Spinal cord (tissue), 10 donors: Measurements from ENCODE around the gene GAPDH. TPM values are rescaled to one million over a fixed set of nuclear protein-coding genes. Genes with fewer than 3 reads are reported as not detected.
"Not testable (repeated sequence)": the region's sequence is repeated elsewhere in the genome, so short reads cannot be mapped to it uniquely, and the experiment has no call there.

Experiments used
- DNase-seq, 6 donors: peaks; one replicate each; pipeline versions ENCODE4 v3.0.0 to v3.0.0-alpha.2; 2013 to 2015; ENCODE audit warnings: low spot score in 6 of 6, low read depth in 4 of 6
- H3K27ac ChIP-seq: one replicate; pipeline ENCODE4 v1.5.1; 2013; ENCODE audit warnings: low read depth, low read length, control low read depth
- H3K27me3 ChIP-seq: one replicate; pipeline ENCODE4 v1.6.1; 2013; ENCODE audit warnings: low read length; ENCODE audit not compliant: control insufficient read depth, insufficient read depth
- H3K36me3 ChIP-seq: one replicate; pipeline ENCODE4 v1.6.1; 2013; ENCODE audit warnings: low read length; ENCODE audit not compliant: control insufficient read depth, insufficient read depth
- H3K4me1 ChIP-seq: one replicate; pipeline ENCODE4 v1.6.1; 2013; ENCODE audit warnings: low read length; ENCODE audit not compliant: control insufficient read depth, insufficient read depth
- H3K4me3 ChIP-seq: one replicate; pipeline ENCODE4 v1.5.1; 2013; ENCODE audit warnings: low read depth, low read length, control low read depth
- H3K9me3 ChIP-seq: one replicate; pipeline ENCODE4 v1.6.1; 2013; ENCODE audit warnings: low read length; ENCODE audit not compliant: control insufficient read depth, insufficient read depth
- WGBS: methylation state at CpG from one replicate; pipeline ENCODE4 v1.1.5; 2013; ENCODE audit warnings: missing lambda C conversion rate; ENCODE audit not compliant: insufficient coverage; 5-methylcytosine and 5-hydroxymethylcytosine counted together
- polyA plus RNA-seq, 2 donors: library from polyadenylated mRNA; unstranded; fragments of 120-200 nt; gene quantifications; one replicate each; pipeline ENCODE4 v1.2.1, GENCODE V29; 2013; ENCODE audit not compliant: insufficient read length in 2 of 2
- total RNA-seq, 2 donors: library from RNA; depleted of rRNA in 1 of 2; stranded (reverse); fragments of 120-200 nt in 1 of 2; fragments of >200 nt in 1 of 2; gene quantifications; one replicate each; pipeline versions ENCODE4 v1.2.3 to v1.2.4, GENCODE V29; 2013 to 2014
- donor health status: healthy.

GAPDH gene
- total and polyA plus RNA-seq, 4 donors = 1,774 to 3,295 (median 3,020) TPM

DNA sequence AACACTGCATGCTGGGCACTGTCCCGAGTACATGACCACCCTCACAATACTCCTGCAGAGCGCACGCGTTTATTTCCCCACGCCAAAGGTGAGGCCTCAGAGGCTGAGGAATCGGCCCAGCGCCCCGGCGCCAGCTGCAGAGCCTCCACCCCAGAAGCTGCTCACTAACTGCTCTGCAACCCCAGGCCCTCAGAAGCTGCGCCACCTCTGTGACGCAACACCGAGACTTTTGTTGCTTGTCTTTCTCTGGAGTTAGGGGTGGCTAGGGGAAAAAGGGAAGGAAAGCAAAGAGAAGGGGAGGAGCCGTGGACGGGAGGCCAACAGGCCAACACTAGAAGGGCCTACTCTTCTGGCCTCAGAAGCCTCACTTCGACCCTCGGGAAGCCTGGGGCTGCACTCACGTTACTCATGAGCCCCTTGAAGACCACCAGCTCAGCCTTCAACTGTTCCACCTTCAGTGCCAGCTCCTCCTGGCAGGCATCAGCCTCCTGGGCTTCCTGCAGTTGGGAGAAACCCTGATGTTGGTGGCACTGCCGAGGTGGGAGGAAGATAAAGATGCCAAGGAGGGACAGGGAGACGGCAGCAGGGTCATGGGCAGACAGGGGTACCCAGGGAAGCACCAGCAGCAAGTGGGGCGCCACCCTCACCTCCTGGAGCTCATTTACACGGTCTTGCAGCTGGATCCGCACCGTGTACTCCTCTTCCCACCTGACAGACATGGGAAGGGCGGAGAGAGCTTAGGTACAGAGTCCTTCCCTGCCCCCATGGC is 16.2 kb downstream of the GAPDH start:
- Histone ChIP-seq H3K36me3 (peaks cover 70% of the 10 kb centered on the region), H3K4me3 (no peak overlapping the region), H3K9me3 (no peaks in the 10 kb centered on the region), H3K4me1 (peaks cover 58% of the 10 kb centered on the region), H3K27me3 (no peaks in the 10 kb centered on the region), H3K27ac (peak overlapping the region; percentile 81)
- DNase-seq = no peak
- WGBS = 86% methylated on average over 17 of the region's 24 CpGs

DNA sequence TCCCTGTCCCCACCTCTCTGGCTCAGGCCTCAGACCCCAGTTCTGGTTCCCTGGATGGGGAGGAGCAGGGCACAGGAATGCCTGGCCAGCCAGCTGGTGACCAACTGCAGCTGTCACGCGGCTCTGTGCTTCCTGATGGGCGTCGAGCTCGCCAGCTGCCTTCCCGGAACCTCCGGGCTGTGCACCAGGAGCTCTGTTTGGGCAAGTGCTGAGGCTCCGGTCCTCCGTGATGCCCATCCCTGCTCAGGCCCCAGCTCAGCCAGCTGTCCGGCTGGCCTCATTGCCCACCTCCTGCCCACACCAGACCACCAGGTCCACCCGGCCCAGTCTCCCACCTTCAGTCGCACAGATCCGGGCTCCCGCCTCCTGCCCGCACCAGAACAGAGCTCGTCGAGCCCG is 16.7 kb downstream of the GAPDH start:
- Histone ChIP-seq H3K9me3 (no peaks in the 10 kb centered on the region), H3K4me3 (no peak overlapping the region), H3K27ac (peak overlapping the region; percentile 81), H3K4me1 (peaks cover 59% of the 10 kb centered on the region), H3K36me3 (peaks cover 64% of the 10 kb centered on the region), H3K27me3 (no peaks in the 10 kb centered on the region)
- WGBS = 73% methylated on average over 11 of the region's 18 CpGs
- DNase-seq = peak in 1 of 6 donors; percentile 45

DNA sequence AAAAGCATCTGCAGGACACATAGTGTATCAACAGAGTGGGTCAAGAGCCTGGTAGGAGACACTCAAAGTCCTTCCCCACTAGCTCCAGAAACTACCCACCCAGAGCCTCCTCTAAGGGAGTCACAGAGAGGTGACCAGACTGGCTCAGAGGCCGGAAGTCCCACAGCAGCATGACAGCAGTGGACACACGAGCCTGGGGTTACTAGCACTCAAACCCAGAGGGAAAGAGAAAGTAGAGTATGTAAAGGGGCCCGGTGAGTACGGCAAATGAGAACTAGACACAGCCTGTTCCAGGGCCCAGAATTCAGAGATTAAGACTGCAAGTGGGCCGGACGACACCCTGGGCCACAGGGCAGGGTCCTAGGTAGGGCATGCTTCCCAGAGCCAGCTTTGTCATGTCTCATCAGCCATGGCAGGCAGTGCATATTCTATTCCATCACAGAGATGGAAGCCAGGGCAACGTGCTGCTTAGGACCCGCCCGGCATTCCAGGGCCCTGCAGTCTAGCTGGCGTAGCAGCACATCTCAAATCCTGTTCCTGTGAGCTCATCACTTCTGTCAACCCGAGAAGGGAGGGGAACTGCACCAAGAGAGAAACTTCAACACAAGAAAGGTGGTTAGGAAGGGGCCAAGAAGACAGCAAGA is 17.3 kb downstream of the GAPDH start:
- DNase-seq = peak in 1 of 6 donors; percentile 45
- Histone ChIP-seq H3K4me3 (no peak overlapping the region), H3K9me3 (no peaks in the 10 kb centered on the region), H3K27ac (peak overlapping the region; percentile 81), H3K4me1 (peaks cover 65% of the 10 kb centered on the region), H3K27me3 (no peaks in the 10 kb centered on the region), H3K36me3 (peaks cover 58% of the 10 kb centered on the region)
- 87% methylated on average over 8 of the region's 11 CpGs for WGBS

DNA sequence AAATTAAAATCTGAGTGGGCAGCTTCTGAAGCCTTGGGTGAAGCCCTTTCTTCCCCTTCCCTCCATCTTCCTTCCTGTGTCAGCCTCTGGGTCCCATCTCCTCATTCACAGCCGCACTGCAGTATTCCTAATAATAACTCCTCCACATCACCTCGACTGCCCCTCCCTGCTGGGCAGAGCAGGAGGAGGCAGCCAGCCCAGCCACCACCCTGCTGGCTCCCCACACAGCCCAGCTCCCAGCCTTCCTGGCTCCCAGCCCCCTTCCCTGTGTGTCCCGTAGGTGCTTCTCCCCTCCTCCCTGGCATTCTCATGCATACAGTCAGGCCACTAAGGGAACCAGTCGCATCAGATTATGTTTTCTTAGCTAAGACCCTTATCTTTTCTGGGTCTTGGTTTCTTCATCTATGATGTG is 17.8 kb downstream of the GAPDH start:
- peaks cover 65% of the 10 kb centered on the region for H3K4me1 ChIP-seq
- peaks cover 57% of the 10 kb centered on the region for H3K36me3 ChIP-seq
- 53% methylated on average over 4 of the region's 4 CpGs for WGBS

DNA sequence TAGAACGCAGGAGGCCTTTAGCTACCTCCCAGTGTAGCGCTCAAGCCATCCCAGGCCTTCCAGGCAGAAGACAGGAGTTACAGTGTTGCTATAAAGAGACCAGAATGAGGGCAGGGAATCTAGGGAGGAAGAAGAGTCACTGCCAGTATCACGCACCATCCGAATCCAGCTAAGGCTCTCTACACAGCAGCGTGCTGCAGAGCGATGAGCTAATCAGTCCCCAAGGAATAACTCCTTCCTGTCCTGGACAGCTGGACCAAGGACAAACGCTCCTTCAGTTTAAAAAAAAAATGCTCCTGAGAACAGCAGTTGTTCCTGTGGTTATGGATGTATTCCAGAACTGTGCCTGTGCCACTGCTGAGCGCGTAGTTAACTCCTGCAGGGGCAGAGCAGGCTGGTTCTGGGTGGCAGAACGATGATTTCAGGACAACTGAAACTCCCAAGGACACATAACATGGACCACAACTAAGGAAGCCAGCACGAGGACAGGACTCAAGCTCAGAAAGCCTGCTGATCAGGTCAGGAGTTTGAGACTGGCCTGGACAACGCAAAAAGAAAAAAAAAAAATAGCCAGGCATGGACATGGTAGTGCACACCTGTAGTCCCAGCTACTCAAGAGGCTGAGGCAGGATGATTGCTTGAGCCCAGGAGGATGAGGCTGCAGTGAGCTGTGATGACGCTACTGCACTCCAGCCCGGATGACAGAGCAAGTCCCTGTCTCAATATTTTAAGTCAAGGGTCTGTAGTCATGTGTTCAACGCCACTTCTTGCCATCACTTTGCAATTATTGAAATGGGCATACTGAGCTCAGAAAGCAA is 18.9 kb downstream of the GAPDH start:
- DNase-seq = peak in 2 of 6 donors; percentile 67 to 70
- H3K9me3 ChIP-seq = no peaks in the 10 kb centered on the region
- H3K4me3 ChIP-seq = no peak overlapping the region
- H3K27me3 ChIP-seq = no peaks in the 10 kb centered on the region
- peak overlapping the region; percentile 81 for H3K27ac ChIP-seq
- WGBS = 36% methylated on average over 12 of the region's 15 CpGs
- H3K4me1 ChIP-seq = peaks cover 64% of the 10 kb centered on the region
- H3K36me3 ChIP-seq = peaks cover 55% of the 10 kb centered on the region

More for the DNA sequence above, 17.8 kb downstream of the GAPDH start:
- peak in 1 of 6 donors; percentile 24 for DNase-seq
- H3K27ac ChIP-seq = peak overlapping the region; percentile 81
- no peak overlapping the region for H3K4me3 ChIP-seq
- no peaks in the 10 kb centered on the region for H3K27me3 ChIP-seq
- no peaks in the 10 kb centered on the region for H3K9me3 ChIP-seq

DNA sequence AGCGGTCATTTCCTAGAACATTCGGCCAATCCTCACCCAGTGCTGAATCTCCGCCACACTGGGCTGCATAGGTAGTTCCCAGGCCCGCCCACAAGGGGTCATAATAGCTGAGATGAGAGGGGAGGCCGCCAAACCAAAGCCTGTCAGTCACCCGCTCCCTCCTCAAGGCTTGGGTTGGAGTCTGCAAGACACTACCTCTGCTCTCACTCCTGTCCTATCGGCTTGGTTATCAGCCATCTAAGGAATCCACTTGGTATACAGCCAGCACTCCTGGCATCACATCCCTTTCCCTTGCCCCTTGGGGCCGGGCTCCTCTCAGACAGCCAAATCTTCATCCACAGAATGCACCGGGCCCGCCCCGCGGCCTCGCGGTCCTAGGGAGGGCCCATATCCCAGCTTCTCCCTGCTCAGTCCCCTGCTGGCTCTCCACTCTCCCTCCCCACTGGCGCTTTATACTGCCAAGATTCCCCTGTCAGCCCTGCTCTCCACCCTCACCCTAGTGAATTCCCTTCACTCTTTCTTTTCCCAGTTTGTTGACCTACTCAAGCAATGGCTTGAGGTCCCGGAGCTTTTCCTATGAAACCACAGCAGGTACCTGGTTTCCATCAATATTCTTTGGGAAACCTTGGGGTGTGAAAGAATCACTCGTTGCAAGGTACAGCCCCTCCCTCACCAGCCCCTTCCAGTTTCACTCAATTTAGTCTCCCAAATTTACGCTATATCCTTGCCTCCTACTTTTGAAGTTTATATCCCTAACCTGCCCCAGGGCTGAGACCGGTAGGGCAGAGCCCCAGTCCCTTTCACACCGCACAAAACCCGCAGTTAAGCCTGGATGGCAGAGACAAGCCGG is 20.1 kb downstream of the GAPDH start:
- 5% methylated on average over 21 of the region's 22 CpGs for WGBS
- Histone ChIP-seq H3K36me3 (peaks cover 53% of the 10 kb centered on the region), H3K27ac (peak overlapping the region; percentile 81), H3K27me3 (no peaks in the 10 kb centered on the region), H3K9me3 (no peaks in the 10 kb centered on the region), H3K4me1 (peaks cover 63% of the 10 kb centered on the region), H3K4me3 (peak overlapping the region; percentile 69)
- peak in 2 of 6 donors; percentile 86 to 88 for DNase-seq

DNA sequence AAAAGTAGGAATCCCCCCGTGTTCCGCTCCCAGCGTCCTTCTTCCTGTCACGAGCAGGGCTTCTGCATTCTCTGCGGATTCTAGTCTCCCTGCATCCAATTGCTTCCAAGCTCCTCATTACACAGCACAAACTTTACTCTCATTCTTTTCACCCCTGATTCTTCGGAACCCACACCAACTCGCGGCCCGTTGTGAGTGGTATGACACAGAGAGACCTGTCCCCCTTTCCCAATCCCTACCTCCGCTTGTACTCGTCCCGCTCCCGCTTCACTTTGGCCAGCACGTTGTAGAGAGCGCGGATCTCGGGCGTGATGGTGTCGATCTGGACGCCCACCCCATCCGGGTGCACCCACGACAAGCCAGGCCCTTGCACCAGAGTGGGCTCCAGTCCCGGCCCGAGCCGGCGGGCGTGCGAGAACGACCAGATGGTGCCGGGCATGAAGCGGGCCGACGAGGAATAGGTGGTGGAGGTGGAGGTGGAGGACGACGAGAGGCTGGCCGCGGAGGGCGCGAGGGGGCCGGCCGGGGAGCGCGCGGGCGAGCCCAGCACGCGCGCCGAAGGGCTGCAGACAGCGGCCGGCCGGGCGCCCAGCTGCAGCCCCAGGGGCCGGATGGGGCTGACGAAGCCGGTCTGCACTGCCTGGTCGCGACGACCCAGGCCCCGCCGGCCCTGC is 20.8 kb downstream of the GAPDH start:
- WGBS = under 1% methylated on average over 60 of the region's 61 CpGs

DNA sequence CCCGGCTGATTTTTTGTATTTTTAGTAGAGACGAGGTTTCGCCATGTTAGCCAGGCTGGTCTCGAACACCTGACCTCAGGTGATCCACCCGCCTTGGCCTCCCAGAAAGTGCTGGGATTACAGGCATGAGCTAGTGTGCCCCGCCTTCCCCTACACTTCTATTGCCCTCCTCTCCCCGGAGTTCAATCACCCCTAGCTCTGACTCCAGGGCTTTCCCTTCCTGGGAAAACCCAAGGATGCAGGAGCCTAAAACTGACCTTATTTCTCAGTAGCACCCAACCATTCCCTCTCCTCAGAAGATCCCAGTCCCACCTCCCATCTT is 22.1 kb downstream of the GAPDH start:
- DNase-seq, H3K27me3 ChIP-seq, H3K27ac ChIP-seq, H3K4me3 ChIP-seq, H3K9me3 ChIP-seq: not testable (repeated sequence)
- Histone ChIP-seq H3K4me1 (peaks cover 45% of the 10 kb centered on the region), H3K36me3 (peaks cover 53% of the 10 kb centered on the region)
- 96% methylated on average over 2 of the region's 7 CpGs for WGBS

More for the DNA sequence above, 20.8 kb downstream of the GAPDH start:
- H3K27me3 ChIP-seq = no peaks in the 10 kb centered on the region
- DNase-seq = peak in 1 of 6 donors; percentile 28
- peaks cover 58% of the 10 kb centered on the region for H3K4me1 ChIP-seq
- peak overlapping the region; percentile 81 for H3K27ac ChIP-seq
- H3K36me3 ChIP-seq = peaks cover 53% of the 10 kb centered on the region
- H3K4me3 ChIP-seq = peak overlapping the region; percentile 69
- H3K9me3 ChIP-seq = no peaks in the 10 kb centered on the region
